Stimulated activated CD8-positive, alpha-beta memory T cell treated with anti-CD3 and anti-CD28 coated beads, Interleukin-15, amount 100 ng/mL, for 4 hours (primary cell): Measurements from ENCODE around the gene STAC2.

ENCODE experiments used
- DNase-seq, 2 donors: peaks; one replicate each; pipeline ENCODE4 v3.0.0-alpha.2; 2020; ENCODE audit warnings: low read depth in 2 of 2

The STAC2 gene

GRCh38 chr17:39231591-39232551 lies 6.1 kb upstream of the STAC2 start:
- peak; percentile 24 to 34 for DNase-seq

- no peak for DNase-seq
Observed at GRCh38 chr17:39231091-39231561, 5.4 kb upstream of the STAC2 start.

GRCh38 chr17:39230361-39230760 lies 4.6 kb upstream of the STAC2 start:
- no peak for DNase-seq

- no peak for DNase-seq
Observed at GRCh38 chr17:39229274-39229913, 3.6 kb upstream of the STAC2 start.

GRCh38 chr17:39227364-39227919 lies 1.7 kb upstream of the STAC2 start:
- DNase-seq: no peak

- peak; percentile 36 to 46 for DNase-seq
Observed at GRCh38 chr17:39225959-39226683, 376 bp upstream of the STAC2 start.

GRCh38 chr17:39224778-39225307 lies 902 bp downstream of the STAC2 start:
- no peak for DNase-seq

GRCh38 chr17:39223907-39224777 lies 1.6 kb downstream of the STAC2 start:
- no peak for DNase-seq

- DNase-seq: no peak
Observed at GRCh38 chr17:39222866-39223834, 2.6 kb downstream of the STAC2 start.

GRCh38 chr17:39222151-39222550 lies 3.6 kb downstream of the STAC2 start:
- no peak for DNase-seq

- no peak for DNase-seq
Observed at GRCh38 chr17:39221572-39221971, 4.2 kb downstream of the STAC2 start.

GRCh38 chr17:39219647-39220154 lies 6.0 kb downstream of the STAC2 start:
- no peak for DNase-seq

- DNase-seq: no peak
Observed at GRCh38 chr17:39218906-39219305, 6.8 kb downstream of the STAC2 start.

GRCh38 chr17:39217734-39218369 lies 7.9 kb downstream of the STAC2 start:
- DNase-seq: no peak

- DNase-seq: no peak
Observed at GRCh38 chr17:39213852-39214251, 11.9 kb downstream of the STAC2 start.

- DNase-seq: no peak
Observed at GRCh38 chr17:39212841-39213480, 12.8 kb downstream of the STAC2 start.

- DNase-seq: no peak
Observed at GRCh38 chr17:39212195-39212810, 13.4 kb downstream of the STAC2 start.

- DNase-seq: no peak
Observed at GRCh38 chr17:39210093-39210434, 15.7 kb downstream of the STAC2 start.
